Heart right ventricle (tissue), 16 donors: Measurements from ENCODE around the gene PHF1. TPM values are rescaled to one million over a fixed set of nuclear protein-coding genes. Genes with fewer than 3 reads are reported as not detected.
A peak's percentile ranks its signal among the peaks of the same experiment; 100 is the strongest.

Experiments
- ATAC-seq, 8 donors: fragments of 200-7000 bp; cut with Tn5 transposase; one replicate each; pipeline ENCODE4 v1.9.1; 2020; ENCODE audit warnings: mild to moderate bottlenecking in 8 of 8, moderate library complexity in 8 of 8, moderate number of reproducible peaks in 1 of 8
- DNase-seq, 2 donors: peaks; one replicate each; pipeline ENCODE4 v3.0.0-alpha.2; 2020
- H3K27ac ChIP-seq, 10 donors: fragments of 200-600 bp; sonication (generic) in 2 of 10; one replicate each; pipeline versions ENCODE4 v1.5.0 to v1.8.0; 2020 to 2022; ENCODE audit warnings: mild to moderate bottlenecking in 3 of 10
- H3K27me3 ChIP-seq, 7 donors: fragments of 200-600 bp; one replicate each; pipeline ENCODE4 v1.8.0; 2021 to 2022; ENCODE audit warnings: mild to moderate bottlenecking in 2 of 7
- H3K36me3 ChIP-seq, 9 donors: fragments of 200-600 bp; sonication (generic) in 1 of 9; one replicate each; pipeline versions ENCODE4 v1.5.0 to v1.8.0; 2020 to 2022; ENCODE audit warnings: mild to moderate bottlenecking in 2 of 9
- H3K4me1 ChIP-seq, 9 donors: fragments of 200-600 bp; sonication (generic) in 1 of 9; one replicate each; pipeline versions ENCODE4 v1.5.0 to v1.8.0; 2020 to 2022; ENCODE audit warnings: mild to moderate bottlenecking in 4 of 9
- H3K4me3 ChIP-seq, 10 donors: fragments of 200-600 bp; sonication (generic) in 2 of 10; one replicate each; pipeline versions ENCODE4 v1.5.0 to v1.8.0; 2020 to 2022; ENCODE audit warnings: mild to moderate bottlenecking in 7 of 10, moderate library complexity in 2 of 10
- H3K9me3 ChIP-seq, 11 donors: fragments of 200-600 bp in 10 of 11; sonication (generic) in 2 of 11; one replicate each; pipeline versions ENCODE4 v1.5.0 to v1.8.0; 2013 to 2022; ENCODE audit warnings: mild to moderate bottlenecking in 2 of 11, control low read depth in 1 of 11, moderate library complexity in 1 of 11
- WGBS, 2 donors: extraction: QIAGEN DNeasy Blood & Tissue Kit; methylation state at CpG; one replicate each; pipeline ENCODE4 v1.1.7; 2013; ENCODE audit warnings: inconsistent platforms in 1 of 2; 5-methylcytosine and 5-hydroxymethylcytosine counted together
- intact Hi-C, 10 donors: fragments of 100-400 bp; cut with DNase I; formaldehyde crosslinking; loops; one replicate each; pipeline versions ENCODE4 v1.11.1 to v1.14.2; 2022
- polyA plus RNA-seq, 2 donors: library from polyadenylated mRNA; stranded (reverse); fragments of 200-250 nt; gene quantifications; one replicate each; pipeline ENCODE4 v1.2.3, GENCODE V29; 2013
- total RNA-seq, 10 donors: library from RNA; stranded (reverse); fragmentation: NEBNext Ultra II Directional in 3 of 10; extraction: Animal tissue kit (Norgen Biotek cat#: 25700) in 3 of 10; gene quantifications; one replicate each; pipeline versions ENCODE4 v1.2.1 to v1.2.4, GENCODE V29; 2021 to 2023
- TF ChIP-seq, protein P1 (sequence below), 9 donors: fragments of 200-600 bp; sonication (generic) in 2 of 9; IDR thresholded peaks; one replicate each; pipeline versions ENCODE4 v1.5.0 to v1.8.0; 2021 to 2022; ENCODE audit warnings: antibody characterized with exemption in 9 of 9, mild to moderate bottlenecking in 5 of 9, moderate library complexity in 1 of 9
- donor health status: Arrhythmogenic right ventricular cardiomyopathy.
- donor health status: ischemic (EF 13 %, LVEDD 7.1; RV severe dilation, severe dysfunction).
- donor health status: healthy with polysubstance abuse.
- donor health status: DM: no; HTN: yes; CAD: no.
- donor health status: DM: no; HTN: no; CAD: no.
- donor health status: ischemic (EF 25% LVEDD 6.9; RV normal size, moderate dysfunction).
- donor health status: ischemic (EF 25% LVEDD 5.7; RV mildly dilated, moderate dysfunction).
- donor health status: healthy.
- donor health status: DM: yes; HTN: yes; CAD: no.
- donor health status: Ischemic cardiomyopathy.
- donor health status: ischemic (EF 35%, LVEDD 5.7; RV mildly dilated, moderate dysfunction).
- donor health status: nonischemic (EF 11% LVEDD 7.7; RV severe dilation, severe dysfunction).
- donor health status: DM: yes; HTN: yes; CAD: no.
- donor health status: PGD.
- donor health status: ischemic (EF 29% LVEDD 5.4; RV normal size, mild dysfunction).
- donor health status: nonischemic (EF 23%, LVEDD 6.1; RV moderate dilation, normal function).

The PHF1 gene
- total and polyA plus RNA-seq, 12 donors: 36.2 to 125 (median 51.0) TPM

DNA sequence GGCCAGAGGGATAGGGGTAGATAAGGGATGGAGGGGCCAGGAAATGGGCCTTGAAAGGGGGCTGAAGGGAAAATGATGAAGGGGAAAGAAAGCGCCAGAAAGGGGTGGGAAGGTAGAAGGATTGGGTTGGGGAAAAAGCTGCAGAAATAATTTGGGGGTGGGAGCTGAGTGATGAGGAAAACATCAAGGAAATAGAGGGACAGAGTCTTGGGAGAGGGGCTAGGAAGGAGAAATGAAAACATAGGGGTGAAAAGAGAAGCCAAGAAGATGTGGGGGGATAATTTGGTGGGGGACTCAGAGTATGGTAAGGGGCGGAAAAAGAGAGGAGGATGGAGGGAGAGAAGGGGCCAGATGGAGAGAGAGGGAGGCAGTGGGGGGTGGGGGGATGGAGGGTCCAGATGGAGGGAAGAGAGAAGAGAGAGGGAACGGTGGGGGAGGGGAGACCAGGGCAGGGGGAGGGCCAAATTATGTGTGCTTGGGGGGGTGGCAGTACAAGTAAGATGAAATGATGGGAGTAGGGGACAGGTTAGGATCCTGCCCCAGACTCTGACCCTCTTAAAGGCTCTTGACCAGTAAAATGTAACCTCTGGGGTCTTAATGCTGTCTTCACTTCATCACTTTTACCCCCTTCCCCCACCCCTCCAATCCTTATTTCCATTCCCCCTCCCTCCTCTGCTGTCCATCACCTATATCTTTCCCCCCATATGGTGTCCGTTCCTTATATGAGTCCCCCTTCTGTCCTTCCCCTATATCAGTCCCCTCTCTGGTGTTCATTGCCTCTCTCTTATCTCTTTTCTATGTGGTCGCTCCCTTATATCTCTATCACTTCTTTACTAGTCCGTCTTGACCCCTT lies 9.9 kb downstream of the PHF1 start:
- Histone ChIP-seq H3K9me3 (no peaks in the 10 kb centered on the region), H3K4me3 (peak overlapping the region in 7 of 10 donors; percentile 12 to 40 (median 33)), H3K4me1 (peaks cover 24 to 52% (median 44%) of the 10 kb centered on the region in 9 donors), H3K27me3 (no peaks in the 10 kb centered on the region), H3K27ac (peak overlapping the region in 5 of 10 donors; percentile 15 to 69 (median 27)), H3K36me3 (peaks cover 0 to 14% (median 0%) of the 10 kb centered on the region in 9 donors)
- ATAC-seq (no peak), DNase-seq (no peak)
- 53 to 60% methylated on average over 6 of the region's 6 CpGs for WGBS, 2 donors
- intact Hi-C loops: loop anchor here in 1 of 10 donors (10.0 kb wide), 1 partner anchor 154 kb away; no protein-coding TSS in a partner anchor
- TF ChIP-seq, protein P1, sequence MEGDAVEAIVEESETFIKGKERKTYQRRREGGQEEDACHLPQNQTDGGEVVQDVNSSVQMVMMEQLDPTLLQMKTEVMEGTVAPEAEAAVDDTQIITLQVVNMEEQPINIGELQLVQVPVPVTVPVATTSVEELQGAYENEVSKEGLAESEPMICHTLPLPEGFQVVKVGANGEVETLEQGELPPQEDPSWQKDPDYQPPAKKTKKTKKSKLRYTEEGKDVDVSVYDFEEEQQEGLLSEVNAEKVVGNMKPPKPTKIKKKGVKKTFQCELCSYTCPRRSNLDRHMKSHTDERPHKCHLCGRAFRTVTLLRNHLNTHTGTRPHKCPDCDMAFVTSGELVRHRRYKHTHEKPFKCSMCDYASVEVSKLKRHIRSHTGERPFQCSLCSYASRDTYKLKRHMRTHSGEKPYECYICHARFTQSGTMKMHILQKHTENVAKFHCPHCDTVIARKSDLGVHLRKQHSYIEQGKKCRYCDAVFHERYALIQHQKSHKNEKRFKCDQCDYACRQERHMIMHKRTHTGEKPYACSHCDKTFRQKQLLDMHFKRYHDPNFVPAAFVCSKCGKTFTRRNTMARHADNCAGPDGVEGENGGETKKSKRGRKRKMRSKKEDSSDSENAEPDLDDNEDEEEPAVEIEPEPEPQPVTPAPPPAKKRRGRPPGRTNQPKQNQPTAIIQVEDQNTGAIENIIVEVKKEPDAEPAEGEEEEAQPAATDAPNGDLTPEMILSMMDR (IDR thresholded peaks at IDR 0.05): no peak

DNA sequence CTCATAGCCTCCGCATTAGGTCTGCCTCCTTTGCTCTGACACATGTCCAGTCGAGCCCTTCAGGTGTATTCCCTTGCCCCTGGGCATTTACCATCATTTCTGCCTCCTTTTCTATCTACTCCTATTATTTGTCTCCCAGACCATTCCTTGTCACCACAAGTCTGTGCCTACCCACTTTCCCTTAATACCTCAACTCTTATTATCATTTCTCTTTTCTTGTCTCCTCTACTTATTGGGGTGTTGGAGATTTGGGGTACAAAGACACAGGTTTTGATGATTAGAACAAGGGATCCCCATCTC lies 10.5 kb downstream of the PHF1 start:
- TF ChIP-seq, protein P1 (IDR thresholded peaks at IDR 0.05): no peak
- ATAC-seq: no peak
- 79 to 83% methylated on average over 2 of the region's 2 CpGs for WGBS, 2 donors
- DNase-seq: no peak
- Histone ChIP-seq H3K27ac (no peak overlapping the region), H3K27me3 (no peaks in the 10 kb centered on the region), H3K9me3 (no peaks in the 10 kb centered on the region), H3K36me3 (peaks cover 0 to 8% (median 0%) of the 10 kb centered on the region in 9 donors), H3K4me3 (no peak overlapping the region), H3K4me1 (peaks cover 24 to 46% (median 39%) of the 10 kb centered on the region in 9 donors)
- intact Hi-C loops: loop anchor here in 1 of 10 donors (10.0 kb wide), 1 partner anchor 154 kb away; no protein-coding TSS in a partner anchor

DNA sequence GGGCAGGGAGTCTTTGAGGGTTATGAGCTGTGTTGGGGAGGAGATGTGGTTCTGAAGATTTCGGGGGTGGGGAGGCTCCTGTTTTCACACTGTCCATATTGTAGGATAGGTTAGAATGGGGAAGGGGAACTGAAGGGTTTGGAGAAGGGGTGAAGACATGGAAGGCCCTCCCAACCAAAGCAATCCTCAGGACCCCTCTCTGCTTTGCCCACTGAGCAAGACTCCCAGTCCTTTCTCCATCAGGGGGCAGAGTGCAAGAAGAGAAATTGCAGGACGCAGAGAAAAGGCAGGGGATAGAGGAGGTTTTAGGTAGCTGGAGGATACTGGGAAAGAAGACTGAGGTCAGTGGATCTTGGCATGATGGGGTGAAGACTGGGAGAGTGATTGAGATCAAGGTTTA lies 13.0 kb downstream of the PHF1 start:
- Histone ChIP-seq H3K9me3 (no peaks in the 10 kb centered on the region), H3K4me3 (no peak overlapping the region), H3K4me1 (peaks cover 18 to 47% (median 39%) of the 10 kb centered on the region in 9 donors), H3K27ac (no peak overlapping the region), H3K27me3 (no peaks in the 10 kb centered on the region), H3K36me3 (no peaks in the 10 kb centered on the region)
- WGBS, 2 donors: 89 to 91% methylated on average over 2 of the region's 2 CpGs
- TF ChIP-seq, protein P1 (IDR thresholded peaks at IDR 0.05): no peak
- DNase-seq (no peak), ATAC-seq (no peak)
- intact Hi-C loops: loop anchor here in 1 of 10 donors (10.0 kb wide), 1 partner anchor 151 kb away; no protein-coding TSS in a partner anchor

DNA sequence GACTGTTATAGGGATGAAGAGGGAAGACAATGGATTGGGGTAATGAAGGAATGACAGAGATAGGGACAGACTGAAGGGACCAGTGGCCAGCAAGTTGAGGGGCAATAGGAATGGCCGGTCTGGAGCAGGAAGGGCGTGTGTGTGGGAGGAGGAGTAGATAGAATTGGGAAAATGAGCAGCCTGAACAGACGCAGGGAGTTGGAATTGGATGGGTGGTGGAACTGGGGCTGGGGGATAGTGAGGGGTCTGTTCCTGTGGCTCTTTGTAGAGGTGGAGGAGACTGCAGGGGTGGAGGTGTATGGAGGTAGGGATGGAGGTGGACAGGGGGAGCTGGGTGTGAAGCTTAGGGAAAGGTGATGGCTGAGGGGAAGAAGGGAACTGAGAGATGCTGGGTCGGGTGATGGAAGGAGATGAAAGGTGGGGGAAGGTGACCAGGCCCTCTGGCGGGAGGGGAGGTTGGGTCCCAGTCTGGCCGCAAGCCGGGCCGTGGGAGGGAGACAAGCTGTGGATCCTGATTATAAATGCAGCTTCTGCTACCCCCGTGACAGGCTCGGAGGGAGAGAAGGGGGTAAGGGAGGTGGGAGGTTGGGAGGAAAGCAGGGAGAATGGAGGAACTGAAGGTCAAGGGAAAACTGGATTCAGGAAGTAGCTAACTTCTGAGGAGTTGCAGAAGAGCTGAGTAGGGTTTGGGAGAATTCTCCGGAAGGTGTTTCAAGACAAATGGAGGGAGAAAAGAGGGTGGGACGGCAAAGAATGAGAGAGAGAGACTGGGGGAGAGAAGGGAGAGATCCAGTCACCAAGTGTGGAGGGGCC lies 14.2 kb downstream of the PHF1 start:
- WGBS, 2 donors: 13 to 15% methylated on average over 12 of the region's 12 CpGs
- Histone ChIP-seq H3K27ac (peak overlapping the region; percentile 85 to 97 (median 92)), H3K27me3 (no peaks in the 10 kb centered on the region), H3K4me1 (peaks cover 13 to 49% (median 38%) of the 10 kb centered on the region in 9 donors), H3K36me3 (no peaks in the 10 kb centered on the region), H3K4me3 (peak overlapping the region; percentile 47 to 74 (median 64)), H3K9me3 (no peaks in the 10 kb centered on the region)
- ATAC-seq (peak in 6 of 8 donors; percentile 0 to 3 (median 1)), DNase-seq (peak in 1 of 2 donors; percentile 37)
- intact Hi-C loops: loop anchor here in 3 of 10 donors (5.0 to 10.0 kb wide), 3 partner anchors 33 to 152 kb away; partner anchors contain the start of gene KIFC1 (in 1 of the 3)
- TF ChIP-seq, protein P1 (IDR thresholded peaks at IDR 0.05): no peak
